Neutrophil (primary cell): ENCODE measurements around the gene CYP2S1.

Experiments used
- H3K27ac ChIP-seq: fragments of 200-600 bp; sonication (generic); 2 replicates; pipeline ENCODE4 v1.5.1; 2016; ENCODE audit warnings: mild to moderate bottlenecking, moderate library complexity
- H3K27me3 ChIP-seq: fragments of 200-600 bp; sonication (generic); 2 replicates; pipeline ENCODE4 v1.6.0; 2016; ENCODE audit warnings: mild to moderate bottlenecking
- H3K36me3 ChIP-seq: fragments of 200-600 bp; sonication (generic); 2 replicates; pipeline ENCODE4 v1.5.1; 2017
- H3K4me1 ChIP-seq, 2 experiments: fragments of 200-600 bp in 1 of 2; sonication (generic) in 1 of 2; 1 replicate in 1 of 2; 2 replicates in 1 of 2; pipeline versions ENCODE4 v1.5.1 to v1.6.1; 2013 to 2016; ENCODE audit warnings: low read depth in 1 of 2, low read length in 1 of 2, mild to moderate bottlenecking in 1 of 2, moderate library complexity in 1 of 2; ENCODE audit not compliant: control insufficient read depth in 1 of 2, insufficient read depth in 1 of 2
- H3K4me3 ChIP-seq, 2 experiments: fragments of 200-600 bp in 1 of 2; sonication (generic) in 1 of 2; 1 replicate in 1 of 2; 2 replicates in 1 of 2; pipeline ENCODE4 v1.5.1; 2013 to 2016; ENCODE audit warnings: low read depth in 1 of 2, low read length in 1 of 2, mild to moderate bottlenecking in 1 of 2, moderate library complexity in 1 of 2
- H3K9me3 ChIP-seq: fragments of 200-600 bp; sonication (generic); 2 replicates; pipeline ENCODE4 v1.5.1; 2016
- TF ChIP-seq, protein P1 (sequence below): fragments of 200-600 bp; sonication (generic); IDR thresholded peaks from 2 replicates; pipeline ENCODE4 v1.5.1; 2016; ENCODE audit warnings: antibody characterized with exemption

CYP2S1 gene

DNA sequence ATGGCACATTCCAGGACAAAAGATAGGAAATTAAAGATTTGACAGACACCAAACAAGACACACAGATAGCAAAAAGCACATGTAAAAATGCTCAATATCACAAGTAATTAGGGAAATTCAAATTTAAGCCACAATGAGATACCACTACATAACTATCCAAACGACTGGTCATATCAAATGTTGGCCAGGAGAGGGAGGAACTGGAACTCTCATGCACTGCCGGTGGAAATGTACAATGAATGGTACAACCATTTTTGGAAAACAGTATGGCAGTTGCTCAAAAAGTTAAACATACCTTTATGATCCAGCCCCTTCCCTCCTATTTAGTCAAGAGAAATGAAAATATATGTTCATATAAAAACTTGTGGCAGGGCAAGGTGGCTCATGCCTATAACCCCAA, 36.8 kb upstream of the CYP2S1 start:
- Histone ChIP-seq H3K4me1 (no peaks in the 10 kb centered on the region), H3K9me3 (no peaks in the 10 kb centered on the region), H3K36me3 (no peaks in the 10 kb centered on the region), H3K27ac (no peak overlapping the region), H3K4me3 (no peak overlapping the region), H3K27me3 (no peaks in the 10 kb centered on the region)
- TF ChIP-seq, protein P1, sequence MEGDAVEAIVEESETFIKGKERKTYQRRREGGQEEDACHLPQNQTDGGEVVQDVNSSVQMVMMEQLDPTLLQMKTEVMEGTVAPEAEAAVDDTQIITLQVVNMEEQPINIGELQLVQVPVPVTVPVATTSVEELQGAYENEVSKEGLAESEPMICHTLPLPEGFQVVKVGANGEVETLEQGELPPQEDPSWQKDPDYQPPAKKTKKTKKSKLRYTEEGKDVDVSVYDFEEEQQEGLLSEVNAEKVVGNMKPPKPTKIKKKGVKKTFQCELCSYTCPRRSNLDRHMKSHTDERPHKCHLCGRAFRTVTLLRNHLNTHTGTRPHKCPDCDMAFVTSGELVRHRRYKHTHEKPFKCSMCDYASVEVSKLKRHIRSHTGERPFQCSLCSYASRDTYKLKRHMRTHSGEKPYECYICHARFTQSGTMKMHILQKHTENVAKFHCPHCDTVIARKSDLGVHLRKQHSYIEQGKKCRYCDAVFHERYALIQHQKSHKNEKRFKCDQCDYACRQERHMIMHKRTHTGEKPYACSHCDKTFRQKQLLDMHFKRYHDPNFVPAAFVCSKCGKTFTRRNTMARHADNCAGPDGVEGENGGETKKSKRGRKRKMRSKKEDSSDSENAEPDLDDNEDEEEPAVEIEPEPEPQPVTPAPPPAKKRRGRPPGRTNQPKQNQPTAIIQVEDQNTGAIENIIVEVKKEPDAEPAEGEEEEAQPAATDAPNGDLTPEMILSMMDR: no peak

DNA sequence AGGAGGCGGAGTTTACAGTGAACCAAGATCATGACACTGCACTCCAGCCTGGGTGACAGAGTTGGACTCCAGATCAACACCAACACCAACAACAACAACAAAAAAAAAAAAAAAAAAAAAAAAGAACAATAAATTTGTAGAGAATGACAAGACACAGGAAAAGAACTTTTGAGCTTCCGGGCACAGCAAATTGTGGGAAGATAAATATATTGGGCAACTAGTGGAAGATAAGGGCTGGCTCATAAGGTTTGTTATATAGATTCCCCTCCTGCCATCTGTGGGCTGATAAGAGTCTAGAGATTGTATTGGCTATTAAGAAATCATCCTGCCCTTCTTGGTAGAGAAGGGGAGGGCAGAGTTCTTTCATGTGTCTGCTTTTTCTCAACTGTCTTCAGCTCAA, 33.1 kb upstream of the CYP2S1 start:
- Histone ChIP-seq H3K9me3 (no peaks in the 10 kb centered on the region), H3K4me3 (no peak overlapping the region), H3K27ac (no peak overlapping the region), H3K36me3 (no peaks in the 10 kb centered on the region), H3K27me3 (no peaks in the 10 kb centered on the region), H3K4me1 (no peaks in the 10 kb centered on the region)
- TF ChIP-seq, protein P1: no peak

DNA sequence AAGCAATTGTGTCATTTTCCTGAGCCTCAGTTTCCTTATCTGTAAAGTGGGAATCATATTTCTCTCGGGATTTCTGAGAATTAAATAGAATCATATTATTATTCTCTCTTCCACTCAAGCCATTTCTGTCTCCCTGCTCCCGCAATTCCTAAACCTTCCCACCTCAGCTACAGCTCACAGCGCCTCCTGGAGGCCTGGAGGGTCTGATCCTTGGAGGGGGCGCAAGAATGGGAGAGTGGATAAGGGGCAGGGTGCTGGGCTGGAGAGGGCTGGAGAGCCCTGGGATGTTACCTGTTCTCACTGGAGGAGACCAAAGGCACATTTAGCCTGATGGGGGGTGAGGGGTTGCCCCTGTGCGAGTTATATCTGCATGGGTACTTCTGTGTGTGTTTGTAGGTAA, 31.1 kb upstream of the CYP2S1 start:
- Histone ChIP-seq H3K9me3 (no peaks in the 10 kb centered on the region), H3K27ac (no peak overlapping the region), H3K4me1 (no peaks in the 10 kb centered on the region), H3K4me3 (no peak overlapping the region), H3K36me3 (no peaks in the 10 kb centered on the region), H3K27me3 (no peaks in the 10 kb centered on the region)
- TF ChIP-seq, protein P1: no peak

DNA sequence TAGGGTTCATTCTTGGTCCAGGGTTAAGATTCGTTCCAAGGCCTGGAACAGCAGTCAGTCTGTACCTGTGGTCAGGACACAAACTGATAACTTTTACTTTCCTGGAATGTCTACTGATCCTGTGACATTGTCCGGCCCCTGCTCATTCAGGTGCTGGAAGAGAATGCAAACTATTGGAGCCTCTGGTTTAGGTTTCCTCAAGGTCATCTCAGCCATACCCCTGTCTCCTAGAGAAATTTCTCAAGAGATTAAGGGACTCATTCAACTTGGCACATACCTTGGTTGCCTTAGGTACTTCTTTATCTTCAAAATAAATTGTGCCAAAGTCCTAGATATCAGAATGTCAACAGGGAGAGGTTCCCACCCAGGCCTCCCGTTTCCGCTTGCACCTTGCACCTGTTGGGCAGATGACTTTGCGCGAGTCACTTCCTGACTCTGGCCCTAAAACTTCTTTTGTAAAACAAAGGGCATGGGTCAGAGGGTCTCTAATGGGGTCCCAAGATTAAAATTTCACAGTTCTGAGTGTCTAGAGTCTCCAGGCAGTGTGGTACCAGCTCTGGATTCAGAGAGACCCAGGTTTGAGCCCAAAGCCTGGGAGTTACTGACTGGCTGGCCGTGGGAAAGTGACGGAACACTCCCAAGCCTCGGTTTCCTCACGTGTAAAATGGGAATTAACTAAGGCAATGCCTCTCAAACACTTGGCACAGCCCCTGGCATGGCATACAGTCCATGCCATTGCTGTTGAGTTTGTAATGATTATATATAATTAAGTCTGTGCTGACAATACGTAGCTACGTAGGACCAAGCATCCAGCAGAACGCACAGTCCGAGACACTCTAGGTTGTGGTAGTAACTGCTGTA, 25.8 kb upstream of the CYP2S1 start:
- TF ChIP-seq, protein P1: no peak
- no peaks in the 10 kb centered on the region for H3K27me3 ChIP-seq
- no peaks in the 10 kb centered on the region for H3K36me3 ChIP-seq

DNA sequence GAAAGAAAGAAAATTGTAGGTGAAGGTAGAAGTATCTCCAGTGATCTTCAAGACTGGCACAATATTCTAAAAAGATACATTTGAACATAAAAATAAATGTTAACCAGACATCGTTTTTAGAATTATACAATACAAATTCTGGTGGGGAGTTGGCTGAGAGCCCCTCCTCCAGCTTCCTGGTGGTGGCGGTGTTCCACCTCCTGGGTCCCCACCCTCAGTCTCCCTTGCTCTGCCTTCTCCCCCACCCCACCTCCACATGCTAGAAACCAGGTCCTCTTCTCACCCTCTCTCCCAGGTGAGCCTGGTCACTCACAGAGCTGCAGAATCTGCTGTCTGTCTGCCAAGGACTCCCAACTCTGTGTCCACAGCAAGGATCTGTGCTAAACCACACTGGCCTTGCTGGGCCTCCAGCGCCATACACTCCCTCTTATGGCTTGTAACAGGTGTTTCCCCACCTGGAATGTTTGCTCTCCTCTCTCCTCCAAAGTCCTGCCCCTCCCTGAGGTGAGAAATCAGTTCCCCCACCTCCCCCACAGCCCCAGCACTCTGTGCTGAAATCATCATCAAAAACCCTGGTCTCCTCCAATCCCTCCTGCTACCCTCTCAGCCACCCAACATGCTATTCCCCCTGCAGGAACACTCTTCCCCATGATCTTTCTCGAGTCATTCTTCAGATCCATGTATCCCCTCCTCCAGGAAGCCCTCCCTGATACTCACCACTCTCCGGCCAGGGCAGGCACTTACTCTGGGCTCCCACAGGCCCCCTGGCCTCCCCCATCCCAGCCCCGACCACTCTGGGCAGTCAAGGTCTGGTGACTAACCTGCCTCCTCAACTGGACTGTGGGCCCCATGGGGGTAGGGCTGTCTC, 20.5 kb upstream of the CYP2S1 start:
- Histone ChIP-seq H3K4me1 (no peaks in the 10 kb centered on the region), H3K36me3 (no peaks in the 10 kb centered on the region), H3K4me3 (no peak overlapping the region), H3K27ac (no peak overlapping the region), H3K9me3 (no peaks in the 10 kb centered on the region), H3K27me3 (peaks cover 22% of the 10 kb centered on the region)
- TF ChIP-seq, protein P1: no peak

More for the DNA sequence above, 25.8 kb upstream of the CYP2S1 start:
- Histone ChIP-seq H3K4me1 (no peaks in the 10 kb centered on the region), H3K4me3 (no peak overlapping the region), H3K27ac (no peak overlapping the region), H3K9me3 (no peaks in the 10 kb centered on the region)
